GM12801 (cell line): Measurements from ENCODE around the gene COL24A1.

ENCODE experiments used
- CTCF ChIP-seq: IDR thresholded peaks from one replicate; pipeline ENCODE4 v1.5.1; 2011; ENCODE audit warnings: control low read depth; ENCODE audit not compliant: insufficient read length; ENCODE audit errors: extremely low read depth

Gene COL24A1

DNA sequence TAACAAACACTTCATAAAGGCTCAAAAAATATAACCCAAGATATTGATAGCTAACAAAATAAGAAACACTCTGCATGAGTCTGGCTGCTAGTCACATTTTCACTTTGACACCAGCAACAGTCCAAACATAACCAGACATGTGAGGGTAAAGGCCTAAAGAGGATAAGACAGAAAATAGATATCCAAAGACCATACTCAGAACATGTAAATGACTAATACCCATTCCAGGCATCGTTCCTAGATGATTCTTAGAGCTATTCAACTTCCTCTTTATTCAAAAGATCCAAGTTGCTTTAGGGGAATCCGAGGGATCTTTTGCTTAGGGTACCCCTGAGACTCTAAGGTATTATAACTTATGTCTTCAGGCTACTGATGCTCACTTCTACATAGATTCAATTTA lies 5.1 kb downstream of the COL24A1 start:
- TF ChIP-seq CTCF, result no peak

DNA sequence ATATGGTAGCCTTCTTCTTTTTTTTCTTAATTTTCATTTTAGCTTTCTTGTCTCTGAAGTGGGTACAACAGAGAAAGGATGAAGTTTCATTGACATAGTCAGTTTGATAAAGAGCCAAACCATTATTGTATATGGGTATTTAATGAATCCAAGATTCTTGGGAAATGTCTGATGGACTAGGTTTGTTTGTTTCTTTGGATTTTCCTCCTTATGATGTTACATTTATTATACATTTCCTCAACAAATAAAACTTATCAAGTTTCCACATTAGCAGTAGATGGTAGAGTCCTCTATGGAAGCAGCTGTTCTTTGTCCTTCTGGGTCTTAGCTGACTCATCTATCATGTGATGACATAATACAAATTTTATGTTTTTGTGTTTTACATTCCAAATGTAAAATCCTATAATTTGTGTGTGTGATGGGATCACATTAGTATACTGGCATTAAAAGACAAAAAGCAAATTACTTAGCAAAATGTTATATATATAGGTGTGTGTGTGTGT lies 6.0 kb downstream of the COL24A1 start:
- TF ChIP-seq CTCF, result no peak

DNA sequence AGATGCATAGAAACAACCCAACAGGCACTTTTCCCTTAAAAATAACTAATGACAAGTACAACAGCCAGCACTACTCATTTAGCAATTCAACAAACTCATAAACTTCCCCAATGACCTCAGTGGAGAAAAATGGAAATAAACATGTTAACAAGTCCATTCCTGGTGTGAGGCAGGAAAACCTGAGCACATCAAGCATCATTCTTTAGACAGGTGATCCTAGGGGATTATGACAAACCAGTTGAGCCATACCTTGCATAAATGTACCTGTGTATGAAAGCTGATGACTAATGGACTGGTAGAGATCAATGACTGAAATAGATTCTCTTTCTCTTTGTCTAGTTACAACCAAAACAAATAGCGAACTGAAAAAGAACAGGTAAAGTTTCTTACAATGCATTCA lies 7.0 kb downstream of the COL24A1 start:
- no peak for TF ChIP-seq CTCF

- TF ChIP-seq CTCF, result no peak
These were observed 8.8 kb downstream of the COL24A1 start for GRCh38 chr1:86147755-86148154.

DNA sequence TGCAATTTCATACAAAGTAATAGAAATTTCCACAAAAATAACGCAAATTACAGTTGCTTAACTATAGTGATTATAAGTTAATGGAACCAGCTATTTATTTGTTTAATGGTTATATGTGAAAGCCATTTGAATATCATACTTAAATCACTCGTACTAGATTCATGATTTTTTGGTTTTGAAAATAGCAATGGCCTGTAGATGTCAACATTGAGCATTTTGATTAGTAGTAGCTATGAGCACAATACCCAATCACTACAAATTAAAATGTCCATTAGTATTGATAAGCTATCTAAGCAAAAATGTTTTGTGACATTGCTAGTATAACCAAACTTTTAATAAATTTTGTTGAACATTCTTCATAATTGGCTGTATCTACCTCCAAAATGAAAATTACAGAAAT lies 10.0 kb downstream of the COL24A1 start:
- no peak for TF ChIP-seq CTCF

DNA sequence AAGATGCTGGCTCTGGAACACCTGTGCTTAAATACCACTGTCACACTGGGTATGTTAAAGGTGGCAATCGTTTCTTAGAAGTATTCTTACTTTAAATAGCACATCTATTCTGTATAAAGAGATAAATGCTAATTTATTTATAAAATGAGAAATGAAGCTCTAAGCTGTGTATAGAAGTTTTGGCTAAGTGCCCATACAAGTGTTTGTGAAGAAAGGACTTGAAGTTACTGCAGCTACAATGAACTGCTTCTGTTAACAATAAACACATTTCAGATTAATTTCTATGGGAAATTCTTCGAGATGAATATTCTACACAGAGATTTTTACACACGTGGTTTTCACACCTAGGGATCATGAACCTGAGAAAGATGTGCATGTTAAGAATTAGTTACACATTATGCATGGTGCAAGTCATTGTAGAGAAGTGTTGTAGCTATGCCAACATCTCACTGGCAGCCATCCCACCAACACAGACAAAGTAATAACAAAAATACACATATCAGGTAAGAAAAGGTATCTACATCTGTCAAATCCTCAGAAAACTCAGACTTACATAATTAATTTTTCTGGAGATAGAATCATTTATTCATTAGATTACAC lies 16.2 kb downstream of the COL24A1 start:
- TF ChIP-seq CTCF, result no peak

DNA sequence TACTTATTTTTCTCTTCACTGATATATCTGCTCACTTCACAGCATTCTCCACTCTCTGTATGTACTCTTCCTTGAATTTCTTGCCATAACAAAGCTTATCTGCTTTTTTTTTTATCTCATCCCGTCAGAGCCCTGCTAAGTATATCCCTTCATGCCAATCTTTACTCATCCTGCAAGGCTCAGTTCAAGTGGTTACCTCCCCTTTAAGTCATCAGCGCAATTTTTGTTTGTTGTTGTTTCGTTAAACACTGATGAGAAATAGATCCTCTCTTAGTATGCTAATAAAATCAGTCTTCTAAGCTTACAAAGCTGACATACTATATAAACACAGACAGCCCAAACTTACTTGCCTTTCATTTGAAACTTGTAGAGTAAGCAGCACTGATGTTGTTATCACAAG lies 17.8 kb downstream of the COL24A1 start:
- no peak for TF ChIP-seq CTCF

- no peak for TF ChIP-seq CTCF
These were observed 19.1 kb downstream of the COL24A1 start for GRCh38 chr1:86137436-86137835.
